Transverse colon (tissue), 3 donors: Measurements from ENCODE around the gene CHID1.

Experiments used
- POLR2A ChIP-seq: fragments of 450-650 bp; IDR thresholded peaks from one replicate; pipeline ENCODE4 v1.6.1; 2016; ENCODE audit warnings: antibody characterized with exemption, mild to moderate bottlenecking, moderate library complexity
- TF ChIP-seq, protein P1 (sequence below), 5 experiments: fragments of 200-600 bp in 3 of 5; fragments of 450-650 bp in 2 of 5; sonication (generic) in 3 of 5; IDR thresholded peaks; 1 replicate in 2 of 5; 2 replicates in 3 of 5; pipeline ENCODE4 v1.5.1; 2016 to 2017; ENCODE audit warnings: antibody characterized with exemption in 5 of 5, inconsistent platforms in 3 of 5, mild to moderate bottlenecking in 2 of 5, moderate library complexity in 1 of 5

DNA sequence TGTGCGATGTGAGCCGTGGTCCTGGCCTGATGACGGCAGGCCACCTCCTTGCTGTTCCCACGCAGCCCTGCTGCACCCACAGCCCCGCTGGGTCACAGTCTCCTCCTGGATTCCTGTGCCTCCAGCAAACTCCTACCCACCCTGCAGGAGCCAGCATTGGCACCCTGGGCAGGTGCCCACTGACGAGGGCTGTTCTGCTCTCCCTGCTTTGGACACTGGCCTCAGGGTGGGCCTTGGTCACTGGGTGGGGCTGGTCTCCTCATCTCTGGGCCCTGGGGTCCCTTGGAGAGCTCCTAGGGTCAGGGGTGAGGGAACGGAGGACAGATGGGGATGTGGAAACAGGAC, 55.3 kb downstream of the CHID1 start:
- TF ChIP-seq, protein P1, sequence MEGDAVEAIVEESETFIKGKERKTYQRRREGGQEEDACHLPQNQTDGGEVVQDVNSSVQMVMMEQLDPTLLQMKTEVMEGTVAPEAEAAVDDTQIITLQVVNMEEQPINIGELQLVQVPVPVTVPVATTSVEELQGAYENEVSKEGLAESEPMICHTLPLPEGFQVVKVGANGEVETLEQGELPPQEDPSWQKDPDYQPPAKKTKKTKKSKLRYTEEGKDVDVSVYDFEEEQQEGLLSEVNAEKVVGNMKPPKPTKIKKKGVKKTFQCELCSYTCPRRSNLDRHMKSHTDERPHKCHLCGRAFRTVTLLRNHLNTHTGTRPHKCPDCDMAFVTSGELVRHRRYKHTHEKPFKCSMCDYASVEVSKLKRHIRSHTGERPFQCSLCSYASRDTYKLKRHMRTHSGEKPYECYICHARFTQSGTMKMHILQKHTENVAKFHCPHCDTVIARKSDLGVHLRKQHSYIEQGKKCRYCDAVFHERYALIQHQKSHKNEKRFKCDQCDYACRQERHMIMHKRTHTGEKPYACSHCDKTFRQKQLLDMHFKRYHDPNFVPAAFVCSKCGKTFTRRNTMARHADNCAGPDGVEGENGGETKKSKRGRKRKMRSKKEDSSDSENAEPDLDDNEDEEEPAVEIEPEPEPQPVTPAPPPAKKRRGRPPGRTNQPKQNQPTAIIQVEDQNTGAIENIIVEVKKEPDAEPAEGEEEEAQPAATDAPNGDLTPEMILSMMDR (IDR thresholded peaks at IDR 0.05): no peak
- no peak for TF ChIP-seq POLR2A
